Smooth muscle cell of the coronary artery (primary cell): ENCODE results near the gene RAB40B. TPM values are rescaled to one million over a fixed set of nuclear protein-coding genes. Genes with fewer than 3 reads are reported as not detected.

ENCODE experiments used
- total RNA-seq: library from RNA; depleted of rRNA; stranded (reverse); fragments of >200 nt; gene quantifications from 2 replicates; pipeline ENCODE4 v1.2.3, GENCODE V29; 2014; ENCODE audit warnings: low replicate concordance

Gene RAB40B
- total RNA-seq: 8.4 and 14.9 TPM in 2 replicates

GRCh38 chr17:82698065-82698973 is at the start of gene RAB40B:
Gene RAB40B (minus strand): TSS chr17:82698698. CDS start chr17:82698596, 102 bp downstream.

DNA sequence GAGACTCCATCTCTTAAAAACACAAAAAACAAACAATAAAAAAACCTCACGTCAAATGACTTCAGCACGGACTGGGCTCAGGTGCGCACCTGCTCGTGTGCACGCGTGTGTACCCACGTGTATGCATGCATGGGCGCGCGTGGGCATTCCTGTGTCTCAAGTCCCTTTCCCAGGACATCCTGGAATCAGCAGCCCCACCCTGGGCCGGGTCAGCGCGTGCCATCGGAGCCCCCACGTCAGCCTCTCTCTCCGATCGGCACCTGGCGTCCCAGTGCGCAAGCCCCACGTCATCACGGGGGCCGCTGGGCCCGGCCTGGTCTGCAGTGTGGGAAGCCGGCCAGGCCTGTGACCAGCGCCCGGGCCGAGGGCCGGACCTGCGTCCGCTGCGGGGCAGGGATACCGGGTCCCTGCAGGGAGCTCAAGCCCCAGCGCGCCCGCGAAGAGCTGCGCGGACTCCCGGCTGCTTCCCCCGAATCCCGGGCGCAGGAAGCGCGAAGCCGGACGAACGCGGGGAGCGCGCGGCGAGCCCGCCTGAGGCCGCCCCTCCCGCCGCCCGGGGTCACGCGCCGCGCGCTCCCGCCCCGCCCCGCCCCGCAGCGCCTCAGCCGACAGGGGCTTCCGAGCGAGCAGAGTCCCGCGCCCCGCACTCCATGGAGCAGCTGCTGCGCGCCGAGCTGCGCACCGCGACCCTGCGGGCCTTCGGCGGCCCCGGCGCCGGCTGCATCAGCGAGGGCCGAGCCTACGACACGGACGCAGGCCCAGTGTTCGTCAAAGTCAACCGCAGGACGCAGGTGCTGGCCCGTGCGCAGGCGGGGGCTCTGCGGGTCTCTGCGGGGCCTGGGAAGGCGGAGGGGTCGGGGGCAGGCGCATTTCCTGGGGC is 36.7 kb upstream of the RAB40B start, which contains the start of gene FN3K:
TSS of gene FN3K (plus strand) at position 629 of the 880 bp plus-strand sequence. CDS start at position 651, 22 bp downstream.

GRCh38 chr17:82716203-82717010 is 17.9 kb upstream of the RAB40B start, which contains the start of gene FN3KRP:
Gene FN3KRP (plus strand): TSS chr17:82716706. CDS start chr17:82716756, 50 bp downstream.

DNA sequence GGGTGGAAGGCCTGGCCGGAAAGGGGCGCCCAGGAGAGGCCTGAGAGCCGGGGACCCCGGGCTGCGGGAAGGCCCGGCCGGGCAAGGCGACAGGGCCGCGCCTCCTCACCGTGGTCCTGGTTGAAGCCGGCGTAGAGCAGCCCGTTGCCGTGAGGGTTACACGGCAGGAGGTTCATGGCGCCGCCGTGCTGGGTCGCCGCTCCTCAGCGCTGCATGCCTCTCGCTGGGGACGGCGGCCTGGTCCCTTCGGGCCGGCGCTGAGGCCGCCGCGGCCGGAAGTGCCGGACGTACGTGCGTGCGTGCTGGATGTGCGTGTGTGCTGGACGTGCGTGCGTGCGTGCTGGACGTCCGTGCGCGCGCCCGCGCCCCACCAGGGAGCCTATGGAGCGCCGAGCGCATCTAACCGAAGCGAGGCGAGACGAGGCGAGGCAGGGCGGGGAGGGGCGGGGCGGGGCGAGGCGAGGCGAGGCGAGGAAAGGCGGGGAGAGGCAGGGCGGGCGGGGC is 50.3 kb downstream of the RAB40B start, which contains the start of gene WDR45B:
TSS of gene WDR45B (minus strand) at position 280 of the 504 bp plus-strand sequence. CDS start at position 176, 104 bp downstream.

Other genes starting within 250 kb of the RAB40B start
- gene CYBC1, start 247.9 kb downstream of the RAB40B start, total RNA-seq: 41.3 and 58.9 TPM in 2 replicates
- gene NARF, start 240.0 kb downstream of the RAB40B start, total RNA-seq: 30.7 and 36.5 TPM in 2 replicates
- gene FOXK2, start 179.0 kb downstream of the RAB40B start, total RNA-seq: 15.2 and 24.5 TPM in 2 replicates
- 32.6 and 54.1 TPM in 2 replicates for gene WDR45B, start 50.3 kb downstream of the RAB40B start, total RNA-seq
- gene FN3KRP, start 18.0 kb upstream of the RAB40B start, total RNA-seq: 13.2 and 24.3 TPM in 2 replicates
- gene FN3K, start 36.9 kb upstream of the RAB40B start, total RNA-seq: 3.2 and 6.4 TPM in 2 replicates
- 22.8 and 45.6 TPM in 2 replicates for gene TBCD, start 53.4 kb upstream of the RAB40B start, total RNA-seq
- gene ZNF750, start 141.3 kb upstream of the RAB40B start, total RNA-seq: not detected in 2 replicates